CD4-positive, alpha-beta T cell treated with Interleukin-6 for 4 hours (primary cell): ENCODE data around the gene TRIM37.
"Not testable (repeated sequence)": the region's sequence is repeated elsewhere in the genome, so short reads cannot be mapped to it uniquely, and the experiment has no call there.

Source experiments
- DNase-seq: peaks from one replicate; pipeline ENCODE4 v3.0.0-alpha.2; 2020; ENCODE audit warnings: mixed read lengths

TRIM37 gene

GRCh38 chr17:59108400-59109102 is 1.9 kb upstream of the TRIM37 start:
- no peak for DNase-seq

- DNase-seq: no peak
Observed at GRCh38 chr17:59107306-59107670, 608 bp upstream of the TRIM37 start.

- peak; percentile 80 for DNase-seq
Observed at GRCh38 chr17:59105852-59106462, 723 bp downstream of the TRIM37 start.

GRCh38 chr17:59101178-59101577 is 5.5 kb downstream of the TRIM37 start:
- DNase-seq: no peak

- no peak for DNase-seq
Observed at GRCh38 chr17:59097876-59098275, 8.8 kb downstream of the TRIM37 start.

- DNase-seq: no peak
Observed at GRCh38 chr17:59094861-59095530, 11.7 kb downstream of the TRIM37 start.

GRCh38 chr17:59093702-59094231 is 12.9 kb downstream of the TRIM37 start:
- no peak for DNase-seq

GRCh38 chr17:59093145-59093701 is 13.5 kb downstream of the TRIM37 start:
- DNase-seq: no peak

GRCh38 chr17:59090593-59090992 is 16.1 kb downstream of the TRIM37 start:
- not testable (repeated sequence) for DNase-seq

GRCh38 chr17:59084154-59084553 is 22.5 kb downstream of the TRIM37 start:
- DNase-seq: no peak

GRCh38 chr17:59074494-59074893 is 32.2 kb downstream of the TRIM37 start:
- DNase-seq: no peak

- no peak for DNase-seq
Observed at GRCh38 chr17:59073972-59074371, 32.7 kb downstream of the TRIM37 start.

- DNase-seq: no peak
Observed at GRCh38 chr17:59069856-59070255, 36.8 kb downstream of the TRIM37 start.

GRCh38 chr17:59067756-59068155 is 38.9 kb downstream of the TRIM37 start:
- no peak for DNase-seq

GRCh38 chr17:59067340-59067739 is 39.3 kb downstream of the TRIM37 start:
- DNase-seq: no peak

GRCh38 chr17:59062509-59062908 is 44.2 kb downstream of the TRIM37 start:
- DNase-seq: no peak

- DNase-seq: no peak
Observed at GRCh38 chr17:59056857-59057256, 49.8 kb downstream of the TRIM37 start.

GRCh38 chr17:59049798-59050197 is 56.9 kb downstream of the TRIM37 start:
- no peak for DNase-seq

- no peak for DNase-seq
Observed at GRCh38 chr17:59047616-59048015, 59.1 kb downstream of the TRIM37 start.

- no peak for DNase-seq
Observed at GRCh38 chr17:59046192-59046591, 60.5 kb downstream of the TRIM37 start.

- DNase-seq: no peak
Observed at GRCh38 chr17:59038734-59039133, 67.9 kb downstream of the TRIM37 start.

- DNase-seq: no peak
Observed at GRCh38 chr17:59037960-59038359, 68.7 kb downstream of the TRIM37 start.

- DNase-seq: no peak
Observed at GRCh38 chr17:59030811-59031210, 75.9 kb downstream of the TRIM37 start.

- no peak for DNase-seq
Observed at GRCh38 chr17:59028328-59028727, 78.4 kb downstream of the TRIM37 start.
